HS-27A (cell line): Measurements from ENCODE around the gene CYP4F12.

ENCODE experiments used
- DNase-seq: peaks from one replicate; pipeline ENCODE4 v3.0.0-alpha.2; 2012; ENCODE audit warnings: low read depth, missing footprints

The CYP4F12 gene

DNA sequence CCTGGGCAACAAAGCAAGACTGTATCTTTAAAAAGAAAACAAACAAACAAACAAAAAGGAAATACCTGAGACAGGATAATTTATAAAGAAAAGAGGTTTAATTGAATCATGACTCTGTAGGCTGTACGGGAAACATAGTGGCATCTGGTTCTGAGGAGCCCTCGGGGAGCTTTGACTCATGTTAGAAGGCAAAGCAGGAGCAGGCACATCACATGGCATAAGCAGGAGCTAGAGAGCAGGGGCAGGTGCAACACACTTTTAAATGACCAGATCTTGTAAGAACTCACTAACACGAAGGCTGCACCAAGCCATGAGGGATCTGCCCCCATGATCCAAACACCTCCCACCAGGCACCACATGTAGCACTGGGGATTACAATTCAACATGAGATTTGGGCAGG lies 41.8 kb downstream of the CYP4F12 start:
- DNase-seq = no peak

DNA sequence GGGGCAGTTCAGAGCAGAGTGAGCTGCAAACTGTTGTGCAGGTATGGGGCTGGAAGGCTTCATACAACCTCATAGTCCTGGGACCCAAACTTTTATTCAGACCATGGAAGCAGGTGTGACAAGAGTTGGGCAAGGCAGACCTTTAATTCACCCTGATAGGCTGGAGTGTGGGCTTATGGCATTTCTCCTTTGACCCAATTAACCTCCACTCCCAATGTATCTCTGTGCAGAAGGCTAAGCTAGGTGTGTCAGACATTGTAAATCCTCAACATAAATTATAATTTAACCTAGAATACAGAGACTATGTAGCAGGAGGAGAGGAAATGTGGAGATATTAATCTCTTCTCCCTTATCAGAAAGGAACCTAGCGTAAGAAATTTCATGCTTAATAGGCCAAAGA lies 42.8 kb downstream of the CYP4F12 start:
- no peak for DNase-seq

DNA sequence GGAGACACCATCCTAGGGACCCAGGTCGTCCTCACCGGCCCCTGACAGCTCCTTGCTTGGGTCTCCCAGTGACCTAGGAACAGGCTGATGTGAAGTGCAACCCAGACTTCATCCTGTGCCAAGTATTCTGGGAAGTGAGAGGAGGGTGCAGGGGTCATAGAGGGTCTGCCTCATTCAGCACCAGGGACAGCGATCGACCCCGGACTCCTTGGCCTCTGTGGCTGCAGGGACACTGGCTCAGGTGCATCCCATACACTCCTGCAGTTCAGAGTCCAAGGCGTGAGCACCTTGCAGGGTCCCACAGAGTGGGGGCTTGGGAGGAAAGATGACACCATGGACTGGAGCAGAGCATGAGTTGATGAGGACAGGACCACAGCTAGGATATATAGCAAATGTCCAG lies 44.9 kb downstream of the CYP4F12 start:
- DNase-seq = no peak

DNA sequence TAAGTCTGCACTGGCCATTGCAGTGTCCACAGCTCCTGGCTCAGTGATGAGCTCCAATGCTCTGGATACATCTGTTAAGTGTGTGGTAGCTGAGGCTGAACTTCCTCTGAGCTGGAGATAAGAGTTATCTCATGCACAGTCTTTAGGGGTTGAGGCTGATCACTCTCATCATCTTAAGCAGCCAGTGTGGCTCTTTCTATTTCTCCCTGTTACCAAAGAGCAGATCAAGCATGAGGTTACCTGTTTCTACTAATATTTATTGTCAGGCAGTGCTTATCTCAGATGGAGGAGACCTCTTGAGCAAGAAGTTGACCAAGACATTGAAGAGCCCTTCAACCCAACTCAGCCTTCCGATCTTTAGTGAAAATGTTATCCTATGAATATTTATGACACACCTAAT lies 48.4 kb downstream of the CYP4F12 start:
- no peak for DNase-seq

GRCh38 chr19:15722956-15723355 lies 50.1 kb downstream of the CYP4F12 start:
- DNase-seq = no peak

DNA sequence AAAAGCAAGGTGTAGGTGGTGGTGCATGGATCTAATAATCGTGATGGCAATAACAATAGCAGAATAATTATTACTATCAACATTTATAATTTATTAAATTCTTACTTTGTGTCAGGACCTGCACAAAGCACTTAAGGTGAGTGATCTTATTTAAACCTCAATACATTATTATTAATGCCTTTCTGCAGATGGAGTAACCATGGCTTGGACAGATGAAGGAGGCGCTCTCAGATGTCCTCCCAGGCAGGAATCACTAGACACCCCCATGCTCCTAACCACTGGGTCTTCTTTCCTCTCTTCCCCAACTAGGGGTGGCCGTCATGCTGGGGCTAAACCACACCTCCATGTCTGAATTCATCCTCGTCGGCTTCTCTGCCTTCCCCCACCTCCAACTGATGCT lies 54.8 kb downstream of the CYP4F12 start, which contains the start of gene OR10H2:
Gene OR10H2, plus strand, starts transcription at position 301 of the 400 bp plus-strand sequence. Its CDS starts 20 bp downstream, at position 321.
- no peak for DNase-seq

- no peak for DNase-seq
These were observed 57.7 kb downstream of the CYP4F12 start for GRCh38 chr19:15730538-15730937.

DNA sequence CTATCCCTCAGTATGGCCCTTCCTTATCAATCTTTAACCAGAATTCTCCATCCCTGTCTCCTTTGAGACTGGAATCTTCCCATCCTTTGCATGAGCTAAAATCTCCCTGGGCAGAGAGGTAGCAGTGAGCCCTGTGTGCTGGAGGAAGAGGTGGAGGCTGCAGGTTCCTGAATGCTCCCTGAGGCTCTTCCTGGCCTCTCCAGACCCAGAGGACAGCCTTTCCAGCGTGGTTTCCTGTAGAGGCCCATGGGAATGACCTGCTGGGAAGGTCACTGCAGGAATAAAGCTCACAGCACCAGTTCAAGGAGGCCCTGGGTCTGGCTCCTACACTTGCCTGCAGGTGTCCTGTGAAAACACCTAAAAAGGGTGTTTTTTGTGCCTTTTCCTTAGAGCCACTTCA lies 59.5 kb downstream of the CYP4F12 start:
- DNase-seq = no peak

- no peak for DNase-seq
These were observed 61.0 kb downstream of the CYP4F12 start for GRCh38 chr19:15733895-15734294.

DNA sequence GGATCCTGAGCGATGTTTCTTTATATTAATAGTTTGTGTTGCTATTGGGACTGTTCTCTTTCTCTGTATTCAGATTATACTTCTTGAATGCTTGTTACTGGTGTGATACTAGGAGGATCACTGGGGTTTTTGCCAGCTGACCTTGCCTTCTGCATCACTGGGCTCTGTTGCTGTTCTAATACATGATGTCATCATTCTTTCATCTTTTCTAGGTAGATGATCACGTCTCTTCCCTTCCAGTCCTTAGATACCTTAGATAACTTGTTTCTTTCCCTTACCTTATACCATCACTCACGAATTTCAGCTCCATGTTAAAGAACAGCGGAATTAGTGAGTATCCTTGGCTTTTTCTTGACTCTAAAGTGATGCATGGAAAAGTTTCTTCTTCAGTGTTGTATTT lies 64.8 kb downstream of the CYP4F12 start, which contains the start of gene OR10H3:
Gene OR10H3, plus strand, starts transcription at position 264 of the 400 bp plus-strand sequence. CDS start 3,408 bp downstream, outside the sequence.
- DNase-seq = no peak

DNA sequence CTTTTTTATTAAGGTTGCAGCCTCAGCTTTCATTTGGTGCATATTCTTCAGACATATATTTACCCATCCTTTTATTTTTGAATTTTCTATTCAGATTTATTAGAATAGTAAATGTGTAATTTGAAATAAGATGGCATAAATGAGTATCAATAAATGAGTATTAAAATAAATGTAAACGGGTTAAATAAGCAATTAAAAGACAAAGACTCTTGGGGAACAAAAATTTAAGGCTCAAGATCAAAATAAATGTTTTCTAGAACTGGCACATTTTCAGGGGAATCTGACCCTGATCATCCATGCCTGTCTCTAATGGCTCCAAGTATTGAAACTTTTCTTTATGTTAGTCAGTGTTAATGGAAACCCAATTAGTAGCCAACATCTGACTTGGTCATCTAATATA lies 67.9 kb downstream of the CYP4F12 start:
- DNase-seq = no peak
